Measurements from ENCODE around the gene FLRT1. TPM values are rescaled to one million over a fixed set of nuclear protein-coding genes. Genes with fewer than 3 reads are reported as not detected.

Gene FLRT1
- total RNA-seq, 2 donors from 2014 or later, result 0.67 to 1.7 TPM

DNA sequence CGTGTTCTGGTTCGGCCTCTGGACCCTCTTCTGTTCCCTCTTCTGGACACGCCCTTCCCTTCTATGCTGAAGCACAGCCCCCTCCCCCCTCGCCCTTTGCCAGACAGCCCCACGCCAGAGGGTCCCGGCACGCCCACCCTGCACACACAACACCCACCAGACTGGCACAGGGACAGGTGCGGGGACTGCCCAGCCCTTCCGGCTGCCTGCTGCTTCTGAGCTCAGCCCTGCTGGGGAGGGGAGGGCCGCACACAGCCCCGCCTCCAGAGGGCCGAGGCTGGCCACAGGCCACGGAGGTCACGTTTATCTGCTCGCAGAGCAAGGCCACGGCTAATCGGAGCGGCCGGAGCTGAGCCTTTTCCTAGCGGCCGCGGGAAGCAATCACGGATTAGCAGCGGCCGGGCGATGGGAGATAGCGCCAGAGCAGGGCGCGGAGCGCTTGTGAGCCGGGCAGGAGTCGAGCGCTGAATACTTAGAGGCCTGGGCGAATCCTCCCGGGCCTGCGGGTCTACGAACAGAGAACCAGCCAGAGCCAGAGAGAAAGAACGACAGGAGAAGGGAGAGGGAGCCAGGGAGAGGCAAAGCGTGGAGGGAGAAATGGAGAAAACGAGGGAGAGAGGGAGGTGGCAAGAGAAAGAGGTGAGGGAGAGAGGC, 28.0 kb upstream of the FLRT1 start:
- peak overlapping the region; percentile 38 to 58 for H3K27ac ChIP-seq
- peak overlapping the region; percentile 19 to 49 for H3K4me3 ChIP-seq
- TF ChIP-seq, protein P1, sequence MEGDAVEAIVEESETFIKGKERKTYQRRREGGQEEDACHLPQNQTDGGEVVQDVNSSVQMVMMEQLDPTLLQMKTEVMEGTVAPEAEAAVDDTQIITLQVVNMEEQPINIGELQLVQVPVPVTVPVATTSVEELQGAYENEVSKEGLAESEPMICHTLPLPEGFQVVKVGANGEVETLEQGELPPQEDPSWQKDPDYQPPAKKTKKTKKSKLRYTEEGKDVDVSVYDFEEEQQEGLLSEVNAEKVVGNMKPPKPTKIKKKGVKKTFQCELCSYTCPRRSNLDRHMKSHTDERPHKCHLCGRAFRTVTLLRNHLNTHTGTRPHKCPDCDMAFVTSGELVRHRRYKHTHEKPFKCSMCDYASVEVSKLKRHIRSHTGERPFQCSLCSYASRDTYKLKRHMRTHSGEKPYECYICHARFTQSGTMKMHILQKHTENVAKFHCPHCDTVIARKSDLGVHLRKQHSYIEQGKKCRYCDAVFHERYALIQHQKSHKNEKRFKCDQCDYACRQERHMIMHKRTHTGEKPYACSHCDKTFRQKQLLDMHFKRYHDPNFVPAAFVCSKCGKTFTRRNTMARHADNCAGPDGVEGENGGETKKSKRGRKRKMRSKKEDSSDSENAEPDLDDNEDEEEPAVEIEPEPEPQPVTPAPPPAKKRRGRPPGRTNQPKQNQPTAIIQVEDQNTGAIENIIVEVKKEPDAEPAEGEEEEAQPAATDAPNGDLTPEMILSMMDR (IDR thresholded peaks at IDR 0.05), result no peak
- H3K27me3 ChIP-seq, result no peaks in the 10 kb centered on the region
- peak; percentile 85 for DNase-seq (ENCODE audit: low spot score)
- H3K36me3 ChIP-seq, result no peaks in the 10 kb centered on the region
- no peaks in the 10 kb centered on the region for H3K9me3 ChIP-seq
- peaks cover 0 to 20% of the 10 kb centered on the region in 2 donors for H3K4me1 ChIP-seq

DNA sequence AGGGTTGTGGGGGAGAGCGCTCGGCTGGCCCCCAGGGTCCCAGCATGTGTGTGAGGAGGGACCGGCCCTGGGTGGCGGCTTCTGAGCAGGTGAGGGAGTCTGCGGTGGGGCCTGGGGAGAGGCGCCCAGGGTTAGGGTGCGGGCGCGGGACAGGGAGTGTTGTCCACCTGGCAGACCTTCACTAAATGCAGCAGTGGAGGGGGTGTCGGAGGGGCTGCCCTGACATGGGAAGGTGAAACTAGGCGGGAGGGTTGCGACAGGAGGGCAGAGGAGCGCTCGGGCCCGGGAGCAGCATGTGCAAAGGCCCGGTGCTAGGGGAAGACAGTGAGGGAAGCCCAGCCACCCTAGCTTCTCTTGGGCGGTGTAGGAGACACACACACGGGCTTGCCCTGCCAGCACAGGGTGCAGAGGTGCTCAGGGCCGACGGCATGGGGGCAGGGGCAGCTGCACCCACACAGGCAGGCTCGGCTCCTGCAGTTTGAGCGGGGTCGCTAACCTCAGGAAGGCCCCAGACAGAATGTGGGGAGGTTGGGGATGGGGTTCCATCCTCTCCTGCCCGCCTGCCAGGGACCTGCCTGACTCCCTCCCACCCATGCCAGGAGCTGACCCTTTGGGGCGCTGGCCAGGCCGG, 27.3 kb upstream of the FLRT1 start:
- H3K36me3 ChIP-seq, result no peaks in the 10 kb centered on the region
- peak overlapping the region; percentile 38 to 58 for H3K27ac ChIP-seq
- H3K27me3 ChIP-seq, result no peaks in the 10 kb centered on the region
- peak overlapping the region; percentile 19 to 49 for H3K4me3 ChIP-seq
- DNase-seq (ENCODE audit: low spot score), result no peak
- peaks cover 0 to 20% of the 10 kb centered on the region in 2 donors for H3K4me1 ChIP-seq
- H3K9me3 ChIP-seq, result no peaks in the 10 kb centered on the region
- TF ChIP-seq, protein P1 (IDR thresholded peaks at IDR 0.05), result no peak

DNA sequence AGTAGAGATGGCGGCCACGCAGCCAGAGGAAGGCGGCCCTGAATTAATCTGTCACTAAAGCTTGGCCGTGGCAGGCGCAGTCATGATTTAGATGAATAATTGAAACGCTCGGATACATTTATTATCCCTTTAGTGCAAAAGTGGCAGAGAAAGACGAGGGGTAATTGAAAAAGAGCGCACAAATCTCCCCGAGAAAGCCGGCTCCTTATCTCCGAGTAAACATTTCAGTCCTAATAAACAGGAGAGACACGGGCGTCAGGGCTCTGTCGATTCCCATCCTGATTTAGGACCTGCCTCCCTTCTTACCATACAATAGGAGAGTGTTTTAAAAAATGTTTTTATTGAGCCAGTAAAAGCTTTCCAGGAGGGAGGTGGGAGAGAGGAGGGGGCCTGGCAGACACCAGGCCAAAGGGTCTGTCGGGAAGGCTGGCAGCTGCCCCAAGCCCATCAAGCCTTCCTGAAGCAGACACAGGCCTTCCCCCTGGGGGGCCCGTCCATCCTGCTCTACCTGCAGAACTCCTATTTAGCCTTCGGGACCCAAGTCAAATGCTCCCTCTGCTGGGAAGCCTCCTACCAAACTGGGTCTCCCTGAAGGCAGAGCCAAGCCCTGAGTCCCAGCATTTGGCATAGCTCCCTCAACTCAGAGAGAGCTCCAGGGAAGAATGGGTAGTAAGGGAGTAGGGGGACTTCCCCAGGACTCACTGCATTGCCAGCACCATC, 26.7 kb upstream of the FLRT1 start:
- H3K4me1 ChIP-seq, result peaks cover 0 to 20% of the 10 kb centered on the region in 2 donors
- no peaks in the 10 kb centered on the region for H3K36me3 ChIP-seq
- H3K9me3 ChIP-seq, result no peaks in the 10 kb centered on the region
- H3K27me3 ChIP-seq, result no peaks in the 10 kb centered on the region
- DNase-seq (ENCODE audit: low spot score), result no peak
- no peak overlapping the region for H3K4me3 ChIP-seq
- H3K27ac ChIP-seq, result no peak overlapping the region
- TF ChIP-seq, protein P1 (IDR thresholded peaks at IDR 0.05), result no peak

DNA sequence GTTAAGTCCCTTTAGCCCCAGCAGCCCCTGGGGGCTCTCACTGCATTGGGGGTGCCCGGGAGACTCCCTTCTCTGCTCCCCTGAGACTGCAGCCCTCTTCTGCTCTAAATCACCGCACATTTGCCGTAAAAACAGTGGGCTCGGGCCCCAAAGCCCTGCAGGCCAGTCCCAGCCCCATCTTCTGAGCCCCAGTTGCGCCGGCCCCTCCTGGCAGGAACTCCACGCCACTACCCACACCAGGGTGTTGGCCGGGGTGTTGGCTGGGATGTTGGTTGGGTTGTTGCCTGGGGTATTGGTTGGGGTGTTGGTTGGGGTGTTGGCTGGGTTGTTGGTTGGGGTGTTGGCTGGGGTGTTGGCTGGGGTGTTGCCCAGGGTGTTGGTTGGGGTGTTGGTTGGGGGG, 26.0 kb upstream of the FLRT1 start:
- H3K27ac ChIP-seq, result no peak overlapping the region
- H3K27me3 ChIP-seq, result no peaks in the 10 kb centered on the region
- no peaks in the 10 kb centered on the region for H3K9me3 ChIP-seq
- DNase-seq (ENCODE audit: low spot score), result no peak
- TF ChIP-seq, protein P1 (IDR thresholded peaks at IDR 0.05), result no peak
- H3K36me3 ChIP-seq, result no peaks in the 10 kb centered on the region
- H3K4me3 ChIP-seq, result no peak overlapping the region
- peaks cover 0 to 20% of the 10 kb centered on the region in 2 donors for H3K4me1 ChIP-seq

DNA sequence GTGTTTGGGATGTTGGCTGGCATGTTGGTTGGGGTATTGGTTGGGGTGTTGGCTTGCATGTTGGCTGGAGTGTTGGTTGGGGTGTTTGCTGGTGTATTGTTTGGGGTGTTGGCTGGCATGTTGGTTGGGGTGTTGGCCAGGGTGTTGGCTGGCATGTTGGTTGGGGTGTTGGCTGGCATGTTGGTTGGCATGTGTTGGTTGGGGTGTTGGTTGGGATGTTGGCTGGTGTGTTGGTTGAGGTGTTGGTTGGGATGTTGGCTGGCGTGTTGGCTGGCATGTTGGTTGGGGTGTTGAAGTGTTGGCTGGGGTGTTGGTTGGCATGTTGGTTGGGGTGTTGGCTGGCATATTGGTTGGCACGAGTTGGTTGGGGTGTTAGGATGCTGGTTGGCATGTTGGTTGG, 24.9 kb upstream of the FLRT1 start:
- Histone ChIP-seq H3K36me3 (no peaks in the 10 kb centered on the region), H3K4me1 (peaks cover 0 to 20% of the 10 kb centered on the region in 2 donors), H3K4me3 (no peak overlapping the region), H3K27me3 (no peaks in the 10 kb centered on the region), H3K27ac (no peak overlapping the region), H3K9me3 (no peaks in the 10 kb centered on the region)
- TF ChIP-seq, protein P1 (IDR thresholded peaks at IDR 0.05), result no peak
- no peak for DNase-seq (ENCODE audit: low spot score)
